SK-N-SH treated with all-trans-retinoic acid at 6 μM for 48 hours (cell line): ENCODE results near the gene CPLX1.

Experiments
- ARNTL ChIP-seq: fragments of 450-650 bp; formaldehyde crosslinking; IDR thresholded peaks from 2 replicates; pipeline ENCODE4 v1.5.0; 2020; ENCODE audit warnings: low read depth, mild to moderate bottlenecking, moderate library complexity, borderline replicate concordance
- BACH2 ChIP-seq: fragments of 250-450 bp; sonication (Bioruptor Pico); IDR thresholded peaks from 2 replicates; pipeline ENCODE4 v1.9.0; 2021; ENCODE audit warnings: mild to moderate bottlenecking, borderline replicate concordance
- CSDC2 ChIP-seq: fragments of 250-450 bp; sonication (Bioruptor Pico); IDR thresholded peaks from 2 replicates; pipeline ENCODE4 v1.5.0; 2020; ENCODE audit warnings: mild to moderate bottlenecking, moderate library complexity
- ESRRG ChIP-seq: fragments of 250-450 bp; sonication (Bioruptor Pico); IDR thresholded peaks from 2 replicates; pipeline ENCODE4 v1.6.1; 2021; ENCODE audit warnings: mild to moderate bottlenecking
- RARB ChIP-seq: fragments of 250-450 bp; sonication (Bioruptor Pico); IDR thresholded peaks from 2 replicates; pipeline ENCODE4 v1.8.0; 2021; ENCODE audit warnings: mild to moderate bottlenecking, moderate library complexity
- ZFP3 ChIP-seq: fragments of 250-450 bp; sonication (Bioruptor Pico); IDR thresholded peaks from 2 replicates; pipeline ENCODE4 v1.5.0; 2020; ENCODE audit warnings: mild to moderate bottlenecking, moderate library complexity
- ZFP30 ChIP-seq: fragments of 450-650 bp; formaldehyde crosslinking; IDR thresholded peaks from 2 replicates; pipeline ENCODE4 v1.5.0; 2022; ENCODE audit warnings: mild to moderate bottlenecking, moderate library complexity
- ZNF565 ChIP-seq: fragments of 450-650 bp; formaldehyde crosslinking; conservative IDR thresholded peaks from 2 replicates; pipeline ENCODE4 v1.5.0; 2020; ENCODE audit warnings: low read depth, mild to moderate bottlenecking, moderate library complexity
- ZNF8 ChIP-seq: fragments of 450-650 bp; formaldehyde crosslinking; IDR thresholded peaks from 2 replicates; pipeline ENCODE4 v1.5.0; 2020; ENCODE audit warnings: mild to moderate bottlenecking, moderate library complexity
- TF ChIP-seq, protein P1 (sequence below): fragments of 250-450 bp; sonication (Bioruptor Pico); IDR thresholded peaks from 2 replicates; pipeline ENCODE4 v1.8.0; 2020; ENCODE audit warnings: mild to moderate bottlenecking, moderate library complexity, borderline replicate concordance
- TF ChIP-seq, protein P2 (sequence below): fragments of 250-450 bp; sonication (Bioruptor Pico); IDR thresholded peaks from 2 replicates; pipeline ENCODE4 v1.5.1; 2020; ENCODE audit warnings: low read depth, mild to moderate bottlenecking, moderate library complexity

DNA sequence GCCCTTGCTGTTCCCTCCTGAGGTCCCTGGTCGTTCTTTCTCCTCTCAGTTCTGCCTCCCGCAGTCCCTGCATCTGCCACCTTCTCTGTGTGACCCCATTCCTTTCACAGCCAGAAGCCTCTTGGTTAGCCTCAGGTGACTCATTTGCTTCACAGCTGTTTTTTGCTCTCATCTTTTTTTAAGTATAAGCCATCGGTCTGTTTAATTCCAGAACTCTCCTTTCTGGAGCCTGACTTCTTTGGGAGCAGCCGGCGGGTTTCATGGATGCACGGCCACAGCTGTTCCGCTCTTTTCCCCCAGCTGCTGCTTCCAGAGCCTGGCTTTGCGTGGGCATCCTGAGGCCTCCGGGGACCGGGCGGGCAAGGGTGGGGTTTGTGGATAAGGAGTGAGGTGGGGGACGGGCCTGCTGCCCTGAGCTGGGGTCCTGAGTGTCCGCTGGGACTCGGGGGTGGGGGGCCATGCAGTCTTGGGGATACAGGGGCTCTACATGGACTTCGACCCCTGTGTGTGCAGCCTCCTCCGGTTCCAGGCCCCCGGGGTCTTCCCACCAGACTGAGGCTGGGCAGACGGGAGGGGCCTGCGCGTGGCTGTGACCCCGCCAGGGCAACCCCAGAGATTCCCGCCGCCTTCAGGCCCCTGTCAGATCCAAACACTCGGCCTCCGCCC lies 73.6 kb downstream of the CPLX1 start:
- no peak for TF ChIP-seq ZFP30 (CRISPR knock-in tag)
- TF ChIP-seq, protein P1, sequence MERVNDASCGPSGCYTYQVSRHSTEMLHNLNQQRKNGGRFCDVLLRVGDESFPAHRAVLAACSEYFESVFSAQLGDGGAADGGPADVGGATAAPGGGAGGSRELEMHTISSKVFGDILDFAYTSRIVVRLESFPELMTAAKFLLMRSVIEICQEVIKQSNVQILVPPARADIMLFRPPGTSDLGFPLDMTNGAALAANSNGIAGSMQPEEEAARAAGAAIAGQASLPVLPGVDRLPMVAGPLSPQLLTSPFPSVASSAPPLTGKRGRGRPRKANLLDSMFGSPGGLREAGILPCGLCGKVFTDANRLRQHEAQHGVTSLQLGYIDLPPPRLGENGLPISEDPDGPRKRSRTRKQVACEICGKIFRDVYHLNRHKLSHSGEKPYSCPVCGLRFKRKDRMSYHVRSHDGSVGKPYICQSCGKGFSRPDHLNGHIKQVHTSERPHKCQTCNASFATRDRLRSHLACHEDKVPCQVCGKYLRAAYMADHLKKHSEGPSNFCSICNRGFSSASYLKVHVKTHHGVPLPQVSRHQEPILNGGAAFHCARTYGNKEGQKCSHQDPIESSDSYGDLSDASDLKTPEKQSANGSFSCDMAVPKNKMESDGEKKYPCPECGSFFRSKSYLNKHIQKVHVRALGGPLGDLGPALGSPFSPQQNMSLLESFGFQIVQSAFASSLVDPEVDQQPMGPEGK (CRISPR knock-in tag), result no peak
- no peak for TF ChIP-seq ZFP3 (CRISPR knock-in tag)
- no peak for TF ChIP-seq CSDC2 (CRISPR knock-in tag)
- TF ChIP-seq ESRRG (CRISPR knock-in tag), result no peak
- TF ChIP-seq ARNTL, result no peak
- no peak for TF ChIP-seq ZNF565
- no peak for TF ChIP-seq ZNF8 (CRISPR knock-in tag)
- no peak for TF ChIP-seq BACH2 (CRISPR knock-in tag)
- TF ChIP-seq, protein P2, sequence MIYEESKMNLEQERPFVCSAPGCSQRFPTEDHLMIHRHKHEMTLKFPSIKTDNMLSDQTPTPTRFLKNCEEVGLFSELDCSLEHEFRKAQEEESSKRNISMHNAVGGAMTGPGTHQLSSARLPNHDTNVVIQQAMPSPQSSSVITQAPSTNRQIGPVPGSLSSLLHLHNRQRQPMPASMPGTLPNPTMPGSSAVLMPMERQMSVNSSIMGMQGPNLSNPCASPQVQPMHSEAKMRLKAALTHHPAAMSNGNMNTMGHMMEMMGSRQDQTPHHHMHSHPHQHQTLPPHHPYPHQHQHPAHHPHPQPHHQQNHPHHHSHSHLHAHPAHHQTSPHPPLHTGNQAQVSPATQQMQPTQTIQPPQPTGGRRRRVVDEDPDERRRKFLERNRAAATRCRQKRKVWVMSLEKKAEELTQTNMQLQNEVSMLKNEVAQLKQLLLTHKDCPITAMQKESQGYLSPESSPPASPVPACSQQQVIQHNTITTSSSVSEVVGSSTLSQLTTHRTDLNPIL, result no peak
- TF ChIP-seq RARB, result no peak
